B cell (primary cell): ENCODE measurements around the gene MS4A7. TPM values are rescaled to one million over a fixed set of nuclear protein-coding genes. Genes with fewer than 3 reads are reported as not detected.

Source experiments
- ATAC-seq: fragments of 200-7000 bp; cut with Tn5 transposase; one replicate; pipeline ENCODE4 v1.10.0; 2021; ENCODE audit warnings: low read depth, mild to moderate bottlenecking, moderate number of reproducible peaks, moderate library complexity
- CTCF ChIA-PET: fragments of 350-600 bp; sonication (Branson Sonifier 250); formaldehyde crosslinking; loops from one replicate; lab custom pipeline; 2021; ENCODE audit warnings: antibody characterized with exemption, inconsistent platforms; lab: Charles Lee
- POLR2A ChIA-PET: fragments of 350-600 bp; sonication (Branson Sonifier 250); formaldehyde crosslinking; loops from one replicate; lab custom pipeline; 2021; ENCODE audit warnings: antibody characterized with exemption; lab: Charles Lee
- DNase-seq: peaks from one replicate; pipeline ENCODE4 v3.0.0; 2013
- H2AFZ ChIP-seq: 2 replicates; pipeline ENCODE4 v1.6.1; 2012; ENCODE audit warnings: mild to moderate bottlenecking, low read depth, low read length; ENCODE audit not compliant: insufficient read depth, poor library complexity, severe bottlenecking
- H3K27ac ChIP-seq, 2 donors: 1 replicate in 1 of 2; 2 replicates in 1 of 2; pipeline ENCODE4 v1.5.1; 2012 to 2013; ENCODE audit warnings: low read length in 2 of 2, mild to moderate bottlenecking in 2 of 2, moderate library complexity in 1 of 2
- H3K27me3 ChIP-seq, 4 experiments: fragments of 200-600 bp in 1 of 4; sonication (generic) in 1 of 4; replicated peaks in 1 of 4; 1 replicate in 2 of 4; 2 replicates in 2 of 4; pipeline versions ENCODE4 v1.6.1 to v1.7.0; 2013 to 2016; ENCODE audit warnings: low read length in 3 of 4, mild to moderate bottlenecking in 2 of 4, mixed read lengths in 1 of 4, moderate library complexity in 1 of 4; ENCODE audit not compliant: insufficient read depth in 4 of 4, control insufficient read depth in 3 of 4; ENCODE audit errors: control extremely low read depth in 1 of 4
- H3K36me3 ChIP-seq, 2 experiments: replicated peaks in 1 of 2; 1 replicate in 1 of 2; 2 replicates in 1 of 2; pipeline versions ENCODE4 v1.6.1 to v1.7.1; 2013; ENCODE audit warnings: low read length in 1 of 2; ENCODE audit not compliant: insufficient read depth in 2 of 2, control insufficient read depth in 1 of 2; ENCODE audit errors: control extremely low read depth in 1 of 2, extremely low read depth in 1 of 2
- H3K4me1 ChIP-seq, 2 donors: fragments of 200-600 bp in 1 of 2; sonication (generic) in 1 of 2; 1 replicate in 1 of 2; 2 replicates in 1 of 2; pipeline versions ENCODE4 v1.5.1 to v1.6.1; 2013 to 2017; ENCODE audit warnings: low read length in 2 of 2; ENCODE audit not compliant: control insufficient read depth in 2 of 2, insufficient read depth in 2 of 2
- H3K4me2 ChIP-seq: replicated peaks from 2 replicates; pipeline ENCODE3; 2012; ENCODE audit warnings: mild to moderate bottlenecking, low read depth, low read length; ENCODE audit not compliant: poor library complexity, severe bottlenecking
- H3K4me3 ChIP-seq, 5 experiments: fragments of 200-600 bp in 1 of 5; sonication (generic) in 1 of 5; 1 replicate in 3 of 5; 2 replicates in 2 of 5; pipeline versions ENCODE4 v1.5.1 to v1.7.0; 2011 to 2016; ENCODE audit warnings: low read length in 4 of 5, mild to moderate bottlenecking in 4 of 5, low read depth in 2 of 5, control low read depth in 1 of 5, moderate library complexity in 1 of 5; ENCODE audit not compliant: insufficient read depth in 1 of 5; ENCODE audit errors: control extremely low read depth in 1 of 5, extremely low read depth in 1 of 5
- H3K79me2 ChIP-seq: fragments of 200-600 bp; sonication (generic); one replicate; pipeline ENCODE4 v1.6.0; 2016; ENCODE audit warnings: low read length; ENCODE audit not compliant: control insufficient read depth, insufficient read depth
- H3K9ac ChIP-seq: fragments of 200-600 bp; sonication (generic); 2 replicates; pipeline ENCODE4 v1.6.1; 2017; ENCODE audit warnings: mild to moderate bottlenecking, low read length, moderate library complexity
- H3K9me3 ChIP-seq, 3 donors: one replicate each; pipeline versions ENCODE4 v1.6.1 to v1.7.1; 2013; ENCODE audit warnings: low read length in 2 of 3; ENCODE audit not compliant: control insufficient read depth in 2 of 3, insufficient read depth in 1 of 3; ENCODE audit errors: control extremely low read depth in 1 of 3
- H4K20me1 ChIP-seq: 2 replicates; pipeline ENCODE4 v1.6.0; 2012; ENCODE audit warnings: mild to moderate bottlenecking, low read length; ENCODE audit not compliant: insufficient read depth, control insufficient read depth, poor library complexity, severe bottlenecking
- H3K27ac Mint-ChIP-seq: one replicate; pipeline ENCODE4 v1.8.0; 2021; ENCODE audit warnings: mixed read lengths
- H3K27me3 Mint-ChIP-seq: one replicate; pipeline ENCODE4 v1.8.0; 2021; ENCODE audit warnings: mixed read lengths
- H3K4me1 Mint-ChIP-seq: one replicate; pipeline ENCODE4 v1.8.0; 2021; ENCODE audit warnings: mixed read lengths
- H3K4me3 Mint-ChIP-seq: one replicate; pipeline ENCODE4 v1.8.0; 2021; ENCODE audit warnings: mixed read lengths
- H3K9me3 Mint-ChIP-seq: one replicate; pipeline ENCODE4 v1.8.0; 2022; ENCODE audit warnings: mixed read lengths; ENCODE audit not compliant: insufficient read depth
- CTCF ChIP-seq: fragments of 200-600 bp; IDR thresholded peaks from one replicate; pipeline ENCODE4 v1.8.0; 2022; ENCODE audit warnings: antibody characterized with exemption, mild to moderate bottlenecking
- EZH2 ChIP-seq: IDR thresholded peaks from 2 replicates; pipeline ENCODE4 v1.6.1; 2012; ENCODE audit warnings: borderline replicate concordance, low read depth, mild to moderate bottlenecking, moderate library complexity, low read length; ENCODE audit not compliant: insufficient read depth, poor library complexity, severe bottlenecking
- WGBS: methylation state at CpG from one replicate; pipeline ENCODE4 v1.1.5; 2013; ENCODE audit warnings: missing lambda C conversion rate; ENCODE audit not compliant: insufficient coverage; 5-methylcytosine and 5-hydroxymethylcytosine counted together
- intact Hi-C: fragments of 100-400 bp; cut with micrococcal nuclease; formaldehyde crosslinking; loops from one replicate; pipeline ENCODE4 v1.10.0; 2022
- polyA plus RNA-seq: library from polyadenylated mRNA; depleted of rRNA; stranded (reverse); fragments of >200 nt; gene quantifications from 2 replicates; pipeline ENCODE4 v1.2.3, GENCODE V29; 2012
- total RNA-seq, 2 donors: library from RNA; stranded (reverse); fragments of 120-200 nt in 1 of 2; gene quantifications; 1 replicate in 1 of 2; 2 replicates in 1 of 2; pipeline versions ENCODE4 v1.2.3 to v1.2.4, GENCODE V29; 2013 to 2022

Gene MS4A7
- total and polyA plus RNA-seq, 2 donors (not counting 1 experiment from before 2014, with no cell fraction given), result 16.8 to 27.2 TPM

- Mint-ChIP-seq H3K4me3 (no peak overlapping the region), H3K4me1 (peaks cover 16% of the 10 kb centered on the region)
- POLR2A ChIA-PET, result no interaction called here
These were observed 41.7 kb downstream of the MS4A7 start for GRCh38 chr11:60420015-60420414.

GRCh38 chr11:60422609-60423008 is 44.3 kb downstream of the MS4A7 start:
- H3K9me3 Mint-ChIP-seq, result no peaks in the 10 kb centered on the region
- Histone ChIP-seq H3K9ac (no peak overlapping the region), H3K27ac (no peak overlapping the region), H3K9me3 (peaks cover 1 to 5% (median 3%) of the 10 kb centered on the region in 3 donors), H3K79me2 (no peaks in the 10 kb centered on the region), H3K36me3 (no peaks in the 10 kb centered on the region), H4K20me1 (no peaks in the 10 kb centered on the region), H3K27me3 (no peaks in the 10 kb centered on the region), H3K4me2 (no peak overlapping the region), H3K4me3 (no peak overlapping the region), H2AFZ (no peak overlapping the region), H3K4me1 (no peaks in the 10 kb centered on the region)
- intact Hi-C loops, result no loop called here
- no peak for TF ChIP-seq EZH2
- TF ChIP-seq CTCF, result no peak
- DNase-seq (no peak), ATAC-seq (no peak)
- WGBS, result no CpG with 5 or more reads among the region's 1 CpG
- H3K4me1 Mint-ChIP-seq, result peaks cover 4% of the 10 kb centered on the region
- no peaks in the 10 kb centered on the region for H3K27me3 Mint-ChIP-seq
- H3K27ac Mint-ChIP-seq, result no peak overlapping the region
- ChIA-PET POLR2A (no interaction called here), CTCF (interaction anchor here (1.1 kb wide), 1 partner anchor 353 kb away, joined by 3 read pairs; no protein-coding TSS in a partner anchor)
- H3K4me3 Mint-ChIP-seq, result no peak overlapping the region

More at GRCh38 chr11:60420015-60420414, 41.7 kb downstream of the MS4A7 start:
- Histone ChIP-seq H3K4me3 (no peak overlapping the region), H3K4me1 (peaks cover 0 to 7% of the 10 kb centered on the region in 2 donors), H2AFZ (no peak overlapping the region), H3K27ac (no peak overlapping the region), H3K27me3 (no peaks in the 10 kb centered on the region), H3K36me3 (peaks cover 2 to 11% of the 10 kb centered on the region in 2 experiments), H3K79me2 (no peaks in the 10 kb centered on the region), H3K4me2 (no peak overlapping the region), H3K9ac (no peak overlapping the region), H3K9me3 (peaks cover 3 to 5% (median 3%) of the 10 kb centered on the region in 3 donors), H4K20me1 (no peaks in the 10 kb centered on the region)
- whole genome bisulfite sequencing, result no CpG with 5 or more reads among the region's 2 CpGs
- TF ChIP-seq CTCF, result no peak
- TF ChIP-seq EZH2, result no peak
- DNase-seq, result no peak
- Mint-ChIP-seq H3K27ac (no peak overlapping the region), H3K27me3 (no peaks in the 10 kb centered on the region), H3K9me3 (peaks cover 2% of the 10 kb centered on the region)
- CTCF ChIA-PET, result interaction anchor here (0.9 kb wide), 1 partner anchor 64 kb away, joined by 4 read pairs; no protein-coding TSS in a partner anchor
- intact Hi-C loops, result no loop called here
- ATAC-seq, result no peak
